GM23338 (cell line): ENCODE results near the gene CCDC24. TPM values are rescaled to one million over a fixed set of nuclear protein-coding genes. Genes with fewer than 3 reads are reported as not detected.

Source experiments
- ATAC-seq: fragments of 200-7000 bp; cut with Tn5 transposase; 3 replicates; pipeline ENCODE4 v1.9.1; 2020
- DNase-seq: peaks from one replicate; pipeline ENCODE4 v3.0.0-alpha.2; 2015; ENCODE audit warnings: low spot score
- H2AFZ ChIP-seq: fragments of 200-600 bp; sonication (generic); 2 replicates; pipeline ENCODE4 v1.8.0; 2016; ENCODE audit warnings: antibody characterized with exemption, mild to moderate bottlenecking, moderate library complexity
- H3F3A ChIP-seq: fragments of 200-600 bp; sonication (generic); replicated peaks from 2 replicates; pipeline ENCODE4 v1.8.0; 2017; ENCODE audit warnings: antibody characterized with exemption, mixed run types, low read depth
- H3K27ac ChIP-seq: fragments of 200-600 bp; sonication (generic); 2 replicates; pipeline ENCODE4 v1.6.1; 2016; ENCODE audit warnings: low read depth
- H3K27me3 ChIP-seq: fragments of 200-600 bp; sonication (generic); 2 replicates; pipeline ENCODE4 v1.8.0; 2016; ENCODE audit warnings: mild to moderate bottlenecking, mixed run types, moderate library complexity; ENCODE audit not compliant: insufficient read depth
- H3K36me3 ChIP-seq: fragments of 200-600 bp; sonication (generic); 2 replicates; pipeline ENCODE4 v1.8.0; 2016; ENCODE audit warnings: mild to moderate bottlenecking; ENCODE audit not compliant: insufficient read depth
- H3K4me1 ChIP-seq: fragments of 200-600 bp; sonication (generic); 2 replicates; pipeline ENCODE4 v1.8.0; 2016; ENCODE audit warnings: mild to moderate bottlenecking, moderate library complexity; ENCODE audit not compliant: insufficient read depth
- H3K4me2 ChIP-seq: fragments of 200-600 bp; sonication (generic); 2 replicates; pipeline ENCODE4 v1.7.1; 2017; ENCODE audit warnings: mixed run types
- H3K4me3 ChIP-seq: fragments of 200-600 bp; sonication (generic); 2 replicates; pipeline ENCODE4 v1.6.1; 2016; ENCODE audit warnings: mixed run types
- H3K79me2 ChIP-seq: fragments of 200-600 bp; sonication (generic); replicated peaks from 2 replicates; pipeline ENCODE4 v1.8.0; 2017; ENCODE audit warnings: mild to moderate bottlenecking; ENCODE audit not compliant: insufficient read depth
- H3K9me2 ChIP-seq: fragments of 200-600 bp; sonication (generic); 2 replicates; pipeline ENCODE4 v1.8.0; 2017; ENCODE audit not compliant: insufficient read depth
- H4K20me1 ChIP-seq: fragments of 200-600 bp; sonication (generic); replicated peaks from 2 replicates; pipeline ENCODE4 v1.8.0; 2017; ENCODE audit warnings: mild to moderate bottlenecking; ENCODE audit not compliant: insufficient read depth
- H3K27ac Mint-ChIP-seq: 2 replicates; pipeline ENCODE4 v1.8.0; 2020; ENCODE audit warnings: inconsistent platforms, mild to moderate bottlenecking, moderate library complexity, mixed read lengths
- H3K27me3 Mint-ChIP-seq: 3 replicates; pipeline ENCODE4 v1.8.0; 2022; ENCODE audit warnings: low read depth, mild to moderate bottlenecking, moderate library complexity, mixed read lengths, inconsistent platforms; ENCODE audit not compliant: insufficient read depth, poor library complexity
- H3K36me3 Mint-ChIP-seq: 3 replicates; pipeline ENCODE4 v1.8.0; 2021; ENCODE audit warnings: low read depth, mild to moderate bottlenecking, inconsistent platforms, moderate library complexity, mixed read lengths
- H3K4me1 Mint-ChIP-seq: 3 replicates; pipeline ENCODE4 v1.8.0; 2020; ENCODE audit warnings: mild to moderate bottlenecking, inconsistent platforms, mixed read lengths
- H3K4me3 Mint-ChIP-seq: 3 replicates; pipeline ENCODE4 v1.8.0; 2021; ENCODE audit warnings: moderate library complexity, mild to moderate bottlenecking, inconsistent platforms, mixed read lengths
- H3K9me3 Mint-ChIP-seq: 3 replicates; pipeline ENCODE4 v1.8.0; 2020; ENCODE audit warnings: moderate library complexity, mild to moderate bottlenecking, inconsistent platforms, mixed read lengths
- CREB1 ChIP-seq: fragments of 250-450 bp; sonication (Bioruptor Pico); IDR thresholded peaks from 2 replicates; pipeline ENCODE4 v1.5.0; 2020; ENCODE audit warnings: low read depth, mild to moderate bottlenecking, moderate library complexity
- EZH2 ChIP-seq: fragments of 200-600 bp; sonication (generic); IDR thresholded peaks from one replicate; pipeline ENCODE4 v1.8.0; 2017; ENCODE audit warnings: antibody characterized with exemption, mild to moderate bottlenecking, low read depth; ENCODE audit not compliant: unreplicated experiment
- EZH2phosphoT487 ChIP-seq: fragments of 200-600 bp; sonication (generic); IDR thresholded peaks from one replicate; pipeline ENCODE4 v1.8.1; 2018; ENCODE audit warnings: antibody characterized with exemption; ENCODE audit not compliant: unreplicated experiment
- JUNB ChIP-seq: IDR thresholded peaks from one replicate; pipeline ENCODE4 v1.6.1; 2016; ENCODE audit warnings: antibody characterized with exemption; ENCODE audit not compliant: unreplicated experiment
- POLR2AphosphoS5 ChIP-seq: IDR thresholded peaks from 2 replicates; pipeline ENCODE4 v1.6.1; 2016; ENCODE audit warnings: antibody characterized with exemption, low read depth
- STAT1 ChIP-seq: IDR thresholded peaks from one replicate; pipeline ENCODE4 v1.6.1; 2016; ENCODE audit warnings: antibody characterized with exemption; ENCODE audit not compliant: unreplicated experiment
- polyA plus RNA-seq: library from polyadenylated mRNA; unstranded; fragments of >200 nt; fragmentation: Nextera tagmentation; extraction: Ambion mirVana; gene quantifications from 2 replicates; pipeline ENCODE4 v1.2.1, GENCODE V29; 2016
- total RNA-seq: library from RNA; depleted of rRNA; stranded (reverse); fragments of >200 nt; shearing (Covaris generic); gene quantifications from 2 replicates; pipeline ENCODE4 v1.2.3, GENCODE V29; 2014
- TF ChIP-seq, protein P1 (sequence below): fragments of 250-450 bp; sonication (Bioruptor Pico); IDR thresholded peaks from 2 replicates; pipeline ENCODE4 v1.5.0; 2020; ENCODE audit warnings: mild to moderate bottlenecking, moderate library complexity
- TF ChIP-seq, protein P2 (sequence below), 2 experiments: fragments of 200-600 bp in 1 of 2; sonication (generic) in 1 of 2; conservative IDR thresholded peaks; 2 replicates each; pipeline versions ENCODE4 v1.5.1 to v1.6.1; 2016 to 2017; ENCODE audit warnings: antibody characterized with exemption in 2 of 2, low read depth in 2 of 2, mild to moderate bottlenecking in 2 of 2, moderate library complexity in 1 of 2

CCDC24 gene
- total and polyA plus RNA-seq, 2 experiments from 2014 or later: 8.3 to 17.2 TPM

DNA sequence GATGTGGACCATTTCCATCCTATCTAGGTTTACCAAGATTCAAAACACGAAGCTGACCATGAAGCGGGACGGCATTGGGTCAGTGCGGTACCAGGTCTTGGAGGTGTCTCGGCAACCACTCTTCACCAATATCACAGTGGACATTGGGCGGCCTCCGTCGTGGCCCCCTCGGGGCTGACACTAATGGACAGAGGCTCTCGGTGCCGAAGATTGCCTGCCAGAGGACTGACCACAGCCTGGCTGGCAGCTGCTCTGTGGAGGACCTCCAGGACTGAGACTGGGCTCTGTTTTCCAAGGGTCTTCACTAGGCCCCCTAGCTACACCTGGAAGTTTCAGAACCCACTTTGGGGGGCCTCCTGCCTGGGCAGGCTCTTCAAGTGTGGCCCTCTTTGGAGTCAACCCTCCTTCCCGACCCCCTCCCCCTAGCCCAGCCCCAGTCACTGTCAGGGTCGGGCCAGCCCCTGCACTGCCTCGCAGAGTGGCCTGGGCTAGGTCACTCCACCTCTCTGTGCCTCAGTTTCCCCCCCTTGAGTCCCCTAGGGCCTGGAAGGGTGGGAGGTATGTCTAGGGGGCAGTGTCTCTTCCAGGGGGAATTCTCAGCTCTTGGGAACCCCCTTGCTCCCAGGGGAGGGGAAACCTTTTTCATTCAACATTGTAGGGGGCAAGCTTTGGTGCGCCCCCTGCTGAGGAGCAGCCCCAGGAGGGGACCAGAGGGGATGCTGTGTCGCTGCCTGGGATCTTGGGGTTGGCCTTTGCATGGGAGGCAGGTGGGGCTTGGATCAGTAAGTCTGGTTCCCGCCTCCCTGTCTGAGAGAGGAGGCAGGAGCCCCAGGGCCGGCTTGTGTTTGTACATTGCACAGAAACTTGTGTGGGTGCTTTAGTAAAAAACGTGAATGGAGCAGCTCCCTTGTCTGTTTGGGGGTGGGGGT is 864 bp upstream of the CCDC24 start:
- peaks cover 42% of the 10 kb centered on the region for H3K27me3 Mint-ChIP-seq
- peak overlapping the region; percentile 97 for H3K4me2 ChIP-seq

GRCh38 chr1:43991200-43991475 is 261 bp upstream of the CCDC24 start:
- peak overlapping the region; percentile 72; the same call in 1 of the 2 replicates for H3K27ac ChIP-seq
- H3K4me2 ChIP-seq: peak overlapping the region; percentile 97
- no peaks in the 10 kb centered on the region for H3K79me2 ChIP-seq
- peaks cover 21% of the 10 kb centered on the region for H3F3A ChIP-seq
- H3K36me3 ChIP-seq: no peaks in the 10 kb centered on the region
- peaks cover 10% of the 10 kb centered on the region for H3K4me1 ChIP-seq
- Mint-ChIP-seq H3K27ac (peak overlapping the region; percentile 59; the same call in 1 of the 2 replicates), H3K4me3 (peak overlapping the region; percentile 87), H3K36me3 (peaks cover 5% of the 10 kb centered on the region; the same call in 2 of the 3 replicates), H3K4me1 (peaks cover 18% of the 10 kb centered on the region), H3K27me3 (peaks cover 42% of the 10 kb centered on the region), H3K9me3 (no peaks in the 10 kb centered on the region)
- H4K20me1 ChIP-seq: no peaks in the 10 kb centered on the region
- H2AFZ ChIP-seq: peak overlapping the region; percentile 96
- peak overlapping the region; percentile 82 for H3K4me3 ChIP-seq
- ATAC-seq: peak; percentile 6; the same call in 2 of the 3 replicates
- H3K9me2 ChIP-seq: no peaks in the 10 kb centered on the region
- H3K27me3 ChIP-seq: peaks cover 11% of the 10 kb centered on the region; the same call in 1 of the 2 replicates
- DNase-seq: no peak
- TF ChIP-seq STAT1 (no peak), CREB1 (CRISPR knock-in tag) (no peak), EZH2phosphoT487 (no peak), EZH2 (no peak), JUNB (no peak), POLR2AphosphoS5 (no peak)
- TF ChIP-seq, protein P1, sequence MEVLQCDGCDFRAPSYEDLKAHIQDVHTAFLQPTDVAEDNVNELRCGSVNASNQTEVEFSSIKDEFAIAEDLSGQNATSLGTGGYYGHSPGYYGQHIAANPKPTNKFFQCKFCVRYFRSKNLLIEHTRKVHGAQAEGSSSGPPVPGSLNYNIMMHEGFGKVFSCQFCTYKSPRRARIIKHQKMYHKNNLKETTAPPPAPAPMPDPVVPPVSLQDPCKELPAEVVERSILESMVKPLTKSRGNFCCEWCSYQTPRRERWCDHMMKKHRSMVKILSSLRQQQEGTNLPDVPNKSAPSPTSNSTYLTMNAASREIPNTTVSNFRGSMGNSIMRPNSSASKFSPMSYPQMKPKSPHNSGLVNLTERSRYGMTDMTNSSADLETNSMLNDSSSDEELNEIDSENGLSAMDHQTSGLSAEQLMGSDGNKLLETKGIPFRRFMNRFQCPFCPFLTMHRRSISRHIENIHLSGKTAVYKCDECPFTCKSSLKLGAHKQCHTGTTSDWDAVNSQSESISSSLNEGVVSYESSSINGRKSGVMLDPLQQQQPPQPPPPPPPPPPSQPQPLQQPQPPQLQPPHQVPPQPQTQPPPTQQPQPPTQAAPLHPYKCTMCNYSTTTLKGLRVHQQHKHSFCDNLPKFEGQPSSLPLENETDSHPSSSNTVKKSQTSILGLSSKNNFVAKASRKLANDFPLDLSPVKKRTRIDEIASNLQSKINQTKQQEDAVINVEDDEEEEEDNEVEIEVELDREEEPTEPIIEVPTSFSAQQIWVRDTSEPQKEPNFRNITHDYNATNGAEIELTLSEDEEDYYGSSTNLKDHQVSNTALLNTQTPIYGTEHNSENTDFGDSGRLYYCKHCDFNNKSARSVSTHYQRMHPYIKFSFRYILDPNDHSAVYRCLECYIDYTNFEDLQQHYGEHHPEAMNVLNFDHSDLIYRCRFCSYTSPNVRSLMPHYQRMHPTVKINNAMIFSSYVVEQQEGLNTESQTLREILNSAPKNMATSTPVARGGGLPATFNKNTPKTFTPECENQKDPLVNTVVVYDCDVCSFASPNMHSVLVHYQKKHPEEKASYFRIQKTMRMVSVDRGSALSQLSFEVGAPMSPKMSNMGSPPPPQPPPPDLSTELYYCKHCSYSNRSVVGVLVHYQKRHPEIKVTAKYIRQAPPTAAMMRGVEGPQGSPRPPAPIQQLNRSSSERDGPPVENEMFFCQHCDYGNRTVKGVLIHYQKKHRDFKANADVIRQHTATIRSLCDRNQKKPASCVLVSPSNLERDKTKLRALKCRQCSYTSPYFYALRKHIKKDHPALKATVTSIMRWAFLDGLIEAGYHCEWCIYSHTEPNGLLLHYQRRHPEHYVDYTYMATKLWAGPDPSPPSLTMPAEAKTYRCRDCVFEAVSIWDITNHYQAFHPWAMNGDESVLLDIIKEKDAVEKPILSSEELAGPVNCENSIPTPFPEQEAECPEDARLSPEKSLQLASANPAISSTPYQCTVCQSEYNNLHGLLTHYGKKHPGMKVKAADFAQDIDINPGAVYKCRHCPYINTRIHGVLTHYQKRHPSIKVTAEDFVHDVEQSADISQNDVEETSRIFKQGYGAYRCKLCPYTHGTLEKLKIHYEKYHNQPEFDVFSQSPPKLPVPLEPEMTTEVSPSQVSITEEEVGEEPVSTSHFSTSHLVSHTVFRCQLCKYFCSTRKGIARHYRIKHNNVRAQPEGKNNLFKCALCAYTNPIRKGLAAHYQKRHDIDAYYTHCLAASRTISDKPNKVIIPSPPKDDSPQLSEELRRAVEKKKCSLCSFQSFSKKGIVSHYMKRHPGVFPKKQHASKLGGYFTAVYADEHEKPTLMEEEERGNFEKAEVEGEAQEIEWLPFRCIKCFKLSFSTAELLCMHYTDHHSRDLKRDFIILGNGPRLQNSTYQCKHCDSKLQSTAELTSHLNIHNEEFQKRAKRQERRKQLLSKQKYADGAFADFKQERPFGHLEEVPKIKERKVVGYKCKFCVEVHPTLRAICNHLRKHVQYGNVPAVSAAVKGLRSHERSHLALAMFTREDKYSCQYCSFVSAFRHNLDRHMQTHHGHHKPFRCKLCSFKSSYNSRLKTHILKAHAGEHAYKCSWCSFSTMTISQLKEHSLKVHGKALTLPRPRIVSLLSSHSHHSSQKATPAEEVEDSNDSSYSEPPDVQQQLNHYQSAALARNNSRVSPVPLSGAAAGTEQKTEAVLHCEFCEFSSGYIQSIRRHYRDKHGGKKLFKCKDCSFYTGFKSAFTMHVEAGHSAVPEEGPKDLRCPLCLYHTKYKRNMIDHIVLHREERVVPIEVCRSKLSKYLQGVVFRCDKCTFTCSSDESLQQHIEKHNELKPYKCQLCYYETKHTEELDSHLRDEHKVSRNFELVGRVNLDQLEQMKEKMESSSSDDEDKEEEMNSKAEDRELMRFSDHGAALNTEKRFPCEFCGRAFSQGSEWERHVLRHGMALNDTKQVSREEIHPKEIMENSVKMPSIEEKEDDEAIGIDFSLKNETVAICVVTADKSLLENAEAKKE (CRISPR knock-in tag): no peak

More for the DNA sequence above, 864 bp upstream of the CCDC24 start:
- TF ChIP-seq CREB1 (CRISPR knock-in tag): no peak
- TF ChIP-seq, protein P2, sequence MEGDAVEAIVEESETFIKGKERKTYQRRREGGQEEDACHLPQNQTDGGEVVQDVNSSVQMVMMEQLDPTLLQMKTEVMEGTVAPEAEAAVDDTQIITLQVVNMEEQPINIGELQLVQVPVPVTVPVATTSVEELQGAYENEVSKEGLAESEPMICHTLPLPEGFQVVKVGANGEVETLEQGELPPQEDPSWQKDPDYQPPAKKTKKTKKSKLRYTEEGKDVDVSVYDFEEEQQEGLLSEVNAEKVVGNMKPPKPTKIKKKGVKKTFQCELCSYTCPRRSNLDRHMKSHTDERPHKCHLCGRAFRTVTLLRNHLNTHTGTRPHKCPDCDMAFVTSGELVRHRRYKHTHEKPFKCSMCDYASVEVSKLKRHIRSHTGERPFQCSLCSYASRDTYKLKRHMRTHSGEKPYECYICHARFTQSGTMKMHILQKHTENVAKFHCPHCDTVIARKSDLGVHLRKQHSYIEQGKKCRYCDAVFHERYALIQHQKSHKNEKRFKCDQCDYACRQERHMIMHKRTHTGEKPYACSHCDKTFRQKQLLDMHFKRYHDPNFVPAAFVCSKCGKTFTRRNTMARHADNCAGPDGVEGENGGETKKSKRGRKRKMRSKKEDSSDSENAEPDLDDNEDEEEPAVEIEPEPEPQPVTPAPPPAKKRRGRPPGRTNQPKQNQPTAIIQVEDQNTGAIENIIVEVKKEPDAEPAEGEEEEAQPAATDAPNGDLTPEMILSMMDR (conservative IDR thresholded peaks at IDR 0.05; ENCODE audit: low read depth in 2 of 2): peak in 1 of 2 experiments; percentile 22; a peak in 2 of 4 replicates
- H3K36me3 ChIP-seq: no peaks in the 10 kb centered on the region
- DNase-seq (no peak), ATAC-seq (peak; percentile 0; the same call in 2 of the 3 replicates)
- peak overlapping the region; percentile 72; the same call in 1 of the 2 replicates for H3K27ac ChIP-seq
- H4K20me1 ChIP-seq: no peaks in the 10 kb centered on the region
- H3F3A ChIP-seq: peaks cover 21% of the 10 kb centered on the region
- peak overlapping the region; percentile 87 for H3K4me3 Mint-ChIP-seq
- H3K9me3 Mint-ChIP-seq: no peaks in the 10 kb centered on the region
- peak overlapping the region; percentile 59; the same call in 1 of the 2 replicates for H3K27ac Mint-ChIP-seq
- peaks cover 10% of the 10 kb centered on the region for H3K4me1 ChIP-seq
- peaks cover 18% of the 10 kb centered on the region for H3K4me1 Mint-ChIP-seq
- peak overlapping the region; percentile 96; the same call in 1 of the 2 replicates for H2AFZ ChIP-seq
- H3K9me2 ChIP-seq: no peaks in the 10 kb centered on the region
- peaks cover 11% of the 10 kb centered on the region; the same call in 1 of the 2 replicates for H3K27me3 ChIP-seq
- H3K4me3 ChIP-seq: peak overlapping the region; percentile 82
- H3K79me2 ChIP-seq: no peaks in the 10 kb centered on the region
- peaks cover 11% of the 10 kb centered on the region for H3K36me3 Mint-ChIP-seq
